Gastrocnemius medialis (tissue), 4 donors: ENCODE measurements around the gene INAFM1. TPM values are rescaled to one million over a fixed set of nuclear protein-coding genes. Genes with fewer than 3 reads are reported as not detected.
"Not testable (repeated sequence)": the region's sequence is repeated elsewhere in the genome, so short reads cannot be mapped to it uniquely, and the experiment has no call there.

ENCODE experiments used
- ATAC-seq, 2 donors: fragments of 150-250 bp; one replicate each; pipeline ENCODE4 v1.9.1; 2016
- DNase-seq, 2 donors: peaks; one replicate each; pipeline ENCODE4 v3.0.0-alpha.2; 2019
- H3K27ac ChIP-seq, 4 donors: fragments of 200-600 bp; sonication (generic); 1 replicate in 1 of 4; 2 replicates in 3 of 4; pipeline ENCODE4 v1.5.1; 2016 to 2018; ENCODE audit warnings: mild to moderate bottlenecking in 2 of 4, moderate library complexity in 1 of 4
- H3K27me3 ChIP-seq, 3 donors: fragments of 200-600 bp; sonication (generic) in 2 of 3; 1 replicate in 1 of 3; 2 replicates in 2 of 3; pipeline versions ENCODE4 v1.5.1 to v1.6.0; 2016 to 2019; ENCODE audit warnings: mild to moderate bottlenecking in 1 of 3, moderate library complexity in 1 of 3
- H3K36me3 ChIP-seq, 2 donors: fragments of 200-600 bp; sonication (generic) in 1 of 2; one replicate each; pipeline ENCODE4 v1.5.1; 2017 to 2018
- H3K4me1 ChIP-seq, 2 donors: fragments of 200-600 bp; sonication (generic) in 1 of 2; one replicate each; pipeline ENCODE4 v1.5.1; 2016 to 2017; ENCODE audit warnings: mild to moderate bottlenecking in 2 of 2
- H3K4me3 ChIP-seq, 4 donors: fragments of 200-600 bp; sonication (generic) in 3 of 4; 1 replicate in 1 of 4; 2 replicates in 3 of 4; pipeline ENCODE4 v1.5.1; 2016 to 2019; ENCODE audit warnings: mild to moderate bottlenecking in 2 of 4
- H3K9me3 ChIP-seq, 3 donors: fragments of 200-600 bp; sonication (generic) in 2 of 3; 1 replicate in 1 of 3; 2 replicates in 2 of 3; pipeline ENCODE4 v1.5.1; 2016 to 2019
- POLR2A ChIP-seq, 2 donors: fragments of 450-650 bp; IDR thresholded peaks; one replicate each; pipeline ENCODE4 v1.6.1; 2017; ENCODE audit warnings: antibody characterized with exemption in 2 of 2, mild to moderate bottlenecking in 2 of 2, moderate library complexity in 2 of 2
- in situ Hi-C, 4 donors: fragments of 200-750 bp; cut with MboI; loops; one replicate each; pipeline versions ENCODE4 v1.15.0 to v1.8.0; 2017; ENCODE audit warnings: low sequenced_read_pairs in 4 of 4
- intact Hi-C: fragments of 100-400 bp; cut with DNase I; formaldehyde crosslinking; loops from one replicate; pipeline ENCODE4 v1.15.1; 2023; ENCODE audit warnings: low total_unique reads
- total RNA-seq, 4 donors: library from RNA; depleted of rRNA; stranded (reverse); fragments of >200 nt; gene quantifications; one replicate each; pipeline versions ENCODE4 v1.1.0 to v1.2.3, GENCODE V29; 2016
- TF ChIP-seq, protein P1 (sequence below), 5 experiments: fragments of 450-650 bp in 3 of 5; fragments of 200-600 bp in 2 of 5; sonication (generic) in 2 of 5; IDR thresholded peaks in 4 of 5; conservative IDR thresholded peaks in 1 of 5; 1 replicate in 4 of 5; 2 replicates in 1 of 5; pipeline ENCODE4 v1.5.1; 2016 to 2019; ENCODE audit warnings: antibody characterized with exemption in 5 of 5, mild to moderate bottlenecking in 3 of 5, moderate library complexity in 3 of 5

Gene INAFM1
- total RNA-seq, 4 donors from 2014 or later: 3.9 to 8.5 (median 7.2) TPM

DNA sequence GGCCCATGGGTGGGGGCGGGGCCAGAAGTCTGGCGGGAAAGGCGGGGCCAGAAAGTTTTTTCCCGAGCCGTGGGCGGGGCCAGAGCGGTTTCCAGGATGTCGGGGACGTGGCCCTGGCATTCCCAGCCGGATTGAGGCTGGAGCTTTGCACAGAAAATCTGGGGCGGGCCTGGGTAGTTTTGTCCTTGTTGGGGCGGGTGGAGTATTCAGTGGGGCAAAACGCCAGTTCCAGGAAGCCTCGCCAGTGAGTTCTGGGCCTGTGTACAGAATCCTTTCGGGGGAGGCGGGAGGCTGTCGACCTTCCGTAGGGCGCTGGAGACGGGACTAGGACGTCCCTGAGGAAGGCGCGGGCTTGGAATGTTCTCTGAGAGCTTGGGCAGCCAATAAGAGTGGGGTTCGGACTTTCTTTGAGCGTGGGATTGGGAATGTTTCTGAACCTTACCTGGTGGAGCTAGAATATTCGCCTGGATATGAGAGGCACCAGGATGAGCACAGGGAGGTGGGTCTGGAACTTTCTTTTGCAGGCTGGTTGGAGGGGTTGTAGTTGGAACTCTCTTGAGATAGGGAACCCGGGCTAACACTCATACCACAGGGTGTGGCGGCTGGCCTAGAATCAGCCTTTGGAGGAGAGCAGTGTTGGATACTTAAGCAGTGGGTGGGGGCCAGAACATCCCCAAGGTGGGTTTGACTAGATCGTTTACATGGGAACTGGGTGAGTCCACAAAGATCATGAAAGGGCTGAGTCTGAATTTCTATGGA is 17.1 kb upstream of the INAFM1 start:
- TF ChIP-seq POLR2A (IDR thresholded peaks at IDR 0.05): peak; percentile 49 to 59
- TF ChIP-seq, protein P1, sequence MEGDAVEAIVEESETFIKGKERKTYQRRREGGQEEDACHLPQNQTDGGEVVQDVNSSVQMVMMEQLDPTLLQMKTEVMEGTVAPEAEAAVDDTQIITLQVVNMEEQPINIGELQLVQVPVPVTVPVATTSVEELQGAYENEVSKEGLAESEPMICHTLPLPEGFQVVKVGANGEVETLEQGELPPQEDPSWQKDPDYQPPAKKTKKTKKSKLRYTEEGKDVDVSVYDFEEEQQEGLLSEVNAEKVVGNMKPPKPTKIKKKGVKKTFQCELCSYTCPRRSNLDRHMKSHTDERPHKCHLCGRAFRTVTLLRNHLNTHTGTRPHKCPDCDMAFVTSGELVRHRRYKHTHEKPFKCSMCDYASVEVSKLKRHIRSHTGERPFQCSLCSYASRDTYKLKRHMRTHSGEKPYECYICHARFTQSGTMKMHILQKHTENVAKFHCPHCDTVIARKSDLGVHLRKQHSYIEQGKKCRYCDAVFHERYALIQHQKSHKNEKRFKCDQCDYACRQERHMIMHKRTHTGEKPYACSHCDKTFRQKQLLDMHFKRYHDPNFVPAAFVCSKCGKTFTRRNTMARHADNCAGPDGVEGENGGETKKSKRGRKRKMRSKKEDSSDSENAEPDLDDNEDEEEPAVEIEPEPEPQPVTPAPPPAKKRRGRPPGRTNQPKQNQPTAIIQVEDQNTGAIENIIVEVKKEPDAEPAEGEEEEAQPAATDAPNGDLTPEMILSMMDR (IDR thresholded peaks at IDR 0.05 in 4 of 5, conservative IDR thresholded peaks at IDR 0.05 in 1 of 5): no peak
- no peaks in the 10 kb centered on the region for H3K9me3 ChIP-seq
- intact Hi-C loops (loop anchor here (1.0 to 5.0 kb wide), 3 partner anchors 145 to 1371 kb away; partner anchors contain the start of genes CARD8, IRF2BP1 and ZC3H4), in situ Hi-C loops (no loop called here)
- no peaks in the 10 kb centered on the region for H3K27me3 ChIP-seq
- H3K4me3 ChIP-seq: peak overlapping the region; percentile 50 to 72 (median 70)
- DNase-seq: no peak
- peaks cover 0 to 32% of the 10 kb centered on the region in 2 donors for H3K36me3 ChIP-seq
- no peak for ATAC-seq
- peak overlapping the region; percentile 82 to 95 (median 91) for H3K27ac ChIP-seq
- H3K4me1 ChIP-seq: peaks cover 16% of the 10 kb centered on the region in 2 donors

DNA sequence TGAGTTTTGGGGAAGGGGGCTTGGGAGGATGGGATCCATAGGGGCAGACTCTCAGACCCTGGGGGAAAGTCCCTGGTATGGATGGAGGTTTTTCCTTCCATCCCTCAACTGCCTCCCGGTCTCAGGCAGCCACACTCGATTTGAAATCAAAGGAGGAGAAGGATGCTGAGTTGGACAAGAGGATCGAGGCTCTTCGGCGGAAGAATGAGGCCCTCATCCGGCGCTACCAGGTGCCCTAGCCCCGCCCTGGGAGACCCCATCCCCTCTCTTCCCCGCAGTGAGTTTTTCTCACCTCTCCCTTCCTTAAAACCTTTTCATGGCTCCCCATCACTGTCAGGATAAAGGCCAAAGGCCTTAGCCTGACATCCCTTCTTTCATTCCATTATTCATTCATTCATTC is 16.3 kb upstream of the INAFM1 start:
- in situ Hi-C loops (no loop called here), intact Hi-C loops (loop anchor here (5.0 kb wide), 1 partner anchor 999 kb away; the partner anchor contains the start of gene CARD8)
- TF ChIP-seq, protein P1 (IDR thresholded peaks at IDR 0.05 in 4 of 5, conservative IDR thresholded peaks at IDR 0.05 in 1 of 5): no peak
- TF ChIP-seq POLR2A (IDR thresholded peaks at IDR 0.05): no peak
- Histone ChIP-seq H3K4me3 (peak overlapping the region in 1 of 4 donors; percentile 72), H3K27ac (peak overlapping the region; percentile 82 to 95 (median 91)), H3K36me3 (peaks cover 0 to 37% of the 10 kb centered on the region in 2 donors), H3K9me3 (no peaks in the 10 kb centered on the region), H3K27me3 (no peaks in the 10 kb centered on the region), H3K4me1 (peaks cover 16% of the 10 kb centered on the region in 2 donors)
- ATAC-seq: no peak
- DNase-seq: no peak

DNA sequence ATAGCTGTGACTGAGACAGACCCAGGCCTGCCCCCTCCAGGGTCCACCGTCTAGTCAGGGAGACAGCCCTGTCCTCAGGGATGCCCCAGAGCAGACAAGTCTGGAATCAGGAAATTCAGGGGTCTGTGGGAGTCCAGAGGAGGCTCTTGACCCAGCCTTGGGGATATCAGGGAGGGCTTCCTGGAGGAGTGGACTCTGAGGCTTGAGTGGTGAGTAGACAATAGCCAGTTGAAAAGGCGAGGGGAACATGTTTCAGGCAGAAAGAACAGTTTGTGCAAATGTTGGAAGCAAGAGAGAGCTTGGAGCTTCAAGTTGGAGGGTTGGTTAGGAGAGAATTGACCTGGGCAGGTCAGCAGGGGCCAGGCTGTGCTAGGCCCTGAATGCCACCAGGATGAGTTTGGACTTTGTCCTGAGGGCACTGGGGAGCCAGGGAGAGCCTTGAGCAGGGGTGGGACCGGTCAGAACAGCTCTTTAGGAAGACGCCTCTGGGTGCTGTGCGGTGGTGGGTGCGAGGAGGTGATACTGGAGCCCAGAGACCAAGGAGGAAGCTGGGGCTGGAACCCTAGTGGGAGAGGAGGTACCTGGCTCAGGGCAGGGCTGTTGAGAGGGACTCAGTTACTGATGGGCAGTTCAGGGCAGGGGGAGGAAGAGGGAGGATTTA is 15.7 kb upstream of the INAFM1 start:
- Histone ChIP-seq H3K4me1 (peaks cover 16% of the 10 kb centered on the region in 2 donors), H3K27ac (peak overlapping the region in 2 of 4 donors; percentile 6 to 95), H3K36me3 (peaks cover 0 to 42% of the 10 kb centered on the region in 2 donors), H3K27me3 (no peaks in the 10 kb centered on the region), H3K9me3 (no peaks in the 10 kb centered on the region), H3K4me3 (no peak overlapping the region)
- intact Hi-C loops: loop anchor here (5.0 kb wide), 1 partner anchor 998 kb away; the partner anchor contains the start of gene CARD8
- TF ChIP-seq, protein P1 (IDR thresholded peaks at IDR 0.05 in 4 of 5, conservative IDR thresholded peaks at IDR 0.05 in 1 of 5): no peak
- no peak for TF ChIP-seq POLR2A (IDR thresholded peaks at IDR 0.05)
- in situ Hi-C loops: no loop called here
- no peak for ATAC-seq
- DNase-seq: no peak

DNA sequence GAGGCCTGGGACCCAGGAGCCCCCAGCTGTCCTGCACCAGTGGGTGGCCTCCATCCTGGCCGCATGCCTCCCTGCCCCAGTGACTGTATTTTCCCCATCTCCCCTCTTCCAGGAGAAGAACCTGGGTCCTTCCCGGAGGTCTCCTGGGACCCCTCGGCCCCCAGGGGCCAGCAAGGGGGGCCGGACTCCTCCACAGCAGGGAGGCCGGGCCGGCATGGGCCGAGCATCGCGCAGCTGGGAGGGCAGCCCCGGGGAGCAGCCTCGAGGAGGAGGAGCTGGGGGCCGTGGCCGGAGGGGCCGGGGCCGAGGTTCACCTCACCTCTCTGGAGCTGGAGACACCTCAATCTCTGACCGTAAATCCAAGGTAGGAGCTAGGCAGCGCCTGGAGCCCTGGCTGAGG is 14.2 kb upstream of the INAFM1 start:
- no peak for ATAC-seq
- no peak overlapping the region for H3K27ac ChIP-seq
- H3K27me3 ChIP-seq: no peaks in the 10 kb centered on the region
- TF ChIP-seq, protein P1 (IDR thresholded peaks at IDR 0.05 in 4 of 5, conservative IDR thresholded peaks at IDR 0.05 in 1 of 5): no peak
- TF ChIP-seq POLR2A (IDR thresholded peaks at IDR 0.05): no peak
- intact Hi-C loops: no loop called here
- no peak for DNase-seq
- in situ Hi-C loops: no loop called here
- H3K4me1 ChIP-seq: peaks cover 16% of the 10 kb centered on the region in 2 donors
- no peaks in the 10 kb centered on the region for H3K9me3 ChIP-seq
- H3K4me3 ChIP-seq: no peak overlapping the region
- H3K36me3 ChIP-seq: peaks cover 0 to 54% of the 10 kb centered on the region in 2 donors

DNA sequence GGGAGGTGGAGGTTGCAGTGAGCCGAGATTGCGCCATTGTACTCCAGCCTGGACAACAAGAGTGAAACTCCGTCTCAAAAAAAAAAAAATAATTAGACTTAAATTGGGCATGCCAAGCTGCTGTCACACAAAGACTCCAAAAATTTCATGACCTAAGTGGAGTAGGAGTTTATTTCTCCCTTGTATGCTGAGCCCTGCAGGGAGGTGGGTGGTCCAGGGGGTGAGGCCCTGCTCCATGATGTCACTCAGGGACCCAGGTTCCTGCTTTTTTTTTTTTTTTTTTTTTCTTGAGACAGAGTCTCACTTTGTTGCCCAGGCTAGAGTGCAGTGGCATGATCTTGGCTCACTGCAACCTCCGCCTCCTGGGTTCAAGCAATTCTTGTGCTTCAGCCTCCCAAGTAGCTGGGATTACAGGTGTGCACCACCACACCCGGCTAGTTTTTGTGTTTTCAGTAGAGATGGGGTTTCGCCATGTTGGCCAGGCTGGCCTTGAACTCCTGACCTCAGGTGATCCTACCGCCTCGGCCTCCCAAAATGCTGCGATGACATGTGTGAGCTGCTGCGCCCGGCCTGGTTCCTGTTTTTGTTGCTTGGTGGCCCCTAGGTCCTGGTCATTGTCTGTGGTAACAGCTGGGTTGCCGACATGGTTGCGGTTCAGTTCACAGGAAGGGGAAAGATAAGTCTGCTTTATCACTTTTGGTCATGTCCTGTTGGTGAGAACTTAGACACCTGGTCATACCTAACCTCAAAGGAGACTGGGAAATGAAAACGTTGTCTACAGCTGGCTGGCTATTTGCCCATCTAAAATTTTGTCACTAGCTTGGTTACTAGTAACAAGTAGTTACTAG is 12.5 kb upstream of the INAFM1 start:
- H3K9me3 ChIP-seq, intact Hi-C loops, H3K27ac ChIP-seq, H3K4me3 ChIP-seq, in situ Hi-C loops, DNase-seq, ATAC-seq, H3K27me3 ChIP-seq: not testable (repeated sequence)
- Histone ChIP-seq H3K36me3 (peaks cover 0 to 69% of the 10 kb centered on the region in 2 donors), H3K4me1 (peaks cover 14 to 20% of the 10 kb centered on the region in 2 donors)
